Uterus (tissue), 4 donors: ENCODE measurements around the gene VWA3B. TPM values are rescaled to one million over a fixed set of nuclear protein-coding genes. Genes with fewer than 3 reads are reported as not detected.

Experiments used
- DNase-seq, 2 donors: peaks; one replicate each; pipeline ENCODE4 v3.0.0-alpha.2; 2019 to 2020
- H3K27ac ChIP-seq, 2 donors: fragments of 200-600 bp; sonication (generic); 1 replicate in 1 of 2; 2 replicates in 1 of 2; pipeline ENCODE4 v1.5.1; 2016 to 2018
- H3K27me3 ChIP-seq, 2 donors: fragments of 200-600 bp; sonication (generic); one replicate each; pipeline ENCODE4 v1.5.1; 2018 to 2019; ENCODE audit warnings: control low read depth in 1 of 2
- H3K36me3 ChIP-seq, 2 donors: fragments of 200-600 bp; sonication (generic); one replicate each; pipeline ENCODE4 v1.5.1; 2019; ENCODE audit warnings: control low read depth in 1 of 2
- H3K4me1 ChIP-seq, 2 donors: fragments of 200-600 bp; sonication (generic); one replicate each; pipeline ENCODE4 v1.5.1; 2018 to 2019; ENCODE audit warnings: control low read depth in 1 of 2
- H3K4me3 ChIP-seq, 2 donors: fragments of 200-600 bp; sonication (generic); 1 replicate in 1 of 2; 2 replicates in 1 of 2; pipeline ENCODE4 v1.5.1; 2018 to 2019; ENCODE audit warnings: mild to moderate bottlenecking in 1 of 2
- H3K9me3 ChIP-seq, 2 donors: fragments of 200-600 bp; sonication (generic); one replicate each; pipeline ENCODE4 v1.5.1; 2019; ENCODE audit warnings: control low read depth in 1 of 2
- CTCF ChIP-seq, 4 experiments: fragments of 200-600 bp in 2 of 4; fragments of 450-650 bp in 2 of 4; sonication (generic) in 2 of 4; IDR thresholded peaks; one replicate each; pipeline ENCODE4 v1.5.1; 2016 to 2019; ENCODE audit warnings: antibody characterized with exemption in 4 of 4, mild to moderate bottlenecking in 2 of 4, moderate library complexity in 1 of 4
- POLR2A ChIP-seq, 2 donors: fragments of 450-650 bp; IDR thresholded peaks; one replicate each; pipeline ENCODE4 v1.6.1; 2016; ENCODE audit warnings: antibody characterized with exemption in 2 of 2, mild to moderate bottlenecking in 1 of 2, moderate library complexity in 1 of 2
- intact Hi-C: fragments of 100-400 bp; cut with DNase I; formaldehyde crosslinking; loops from one replicate; pipeline ENCODE4 v1.15.1; 2023; ENCODE audit warnings: low total_unique reads
- total RNA-seq, 4 donors: library from RNA; depleted of rRNA in 3 of 4; stranded (reverse); fragments of >200 nt in 3 of 4; gene quantifications; one replicate each; pipeline versions ENCODE4 v1.1.0 to v1.2.4, GENCODE V29; 2014 to 2023
- donor health status: DM: yes; HTN: yes; CAD: no.

VWA3B gene
- total RNA-seq, 4 donors from 2014 or later: 0.98 to 2.1 TPM; not detected in 2

GRCh38 chr2:98158305-98158704, 71.3 kb downstream of the VWA3B start:
- H3K9me3 ChIP-seq: no peaks in the 10 kb centered on the region
- no peak overlapping the region for H3K4me3 ChIP-seq
- no peak for DNase-seq
- no peaks in the 10 kb centered on the region for H3K27me3 ChIP-seq
- no peak for TF ChIP-seq CTCF (IDR thresholded peaks at IDR 0.05)
- no peak for TF ChIP-seq POLR2A (IDR thresholded peaks at IDR 0.05)
- H3K27ac ChIP-seq: no peak overlapping the region
- no peaks in the 10 kb centered on the region for H3K36me3 ChIP-seq
- intact Hi-C loops: no loop called here
- H3K4me1 ChIP-seq: no peaks in the 10 kb centered on the region

- Histone ChIP-seq H3K4me3 (no peak overlapping the region), H3K27ac (no peak overlapping the region), H3K36me3 (no peaks in the 10 kb centered on the region), H3K27me3 (no peaks in the 10 kb centered on the region), H3K9me3 (no peaks in the 10 kb centered on the region), H3K4me1 (no peaks in the 10 kb centered on the region)
- no peak for DNase-seq
- intact Hi-C loops: no loop called here
- TF ChIP-seq CTCF (IDR thresholded peaks at IDR 0.05) (no peak), POLR2A (IDR thresholded peaks at IDR 0.05) (no peak)
Measured at GRCh38 chr2:98160554-98160953, 73.6 kb downstream of the VWA3B start.

- no peaks in the 10 kb centered on the region for H3K36me3 ChIP-seq
- no peaks in the 10 kb centered on the region for H3K9me3 ChIP-seq
- H3K27me3 ChIP-seq: no peaks in the 10 kb centered on the region
- no peaks in the 10 kb centered on the region for H3K4me1 ChIP-seq
- TF ChIP-seq CTCF (IDR thresholded peaks at IDR 0.05) (no peak), POLR2A (IDR thresholded peaks at IDR 0.05) (no peak)
- intact Hi-C loops: no loop called here
- no peak overlapping the region for H3K4me3 ChIP-seq
- no peak overlapping the region for H3K27ac ChIP-seq
- DNase-seq: no peak
Measured at GRCh38 chr2:98161186-98161585, 74.2 kb downstream of the VWA3B start.

GRCh38 chr2:98164256-98164655, 77.3 kb downstream of the VWA3B start:
- H3K27ac ChIP-seq: no peak overlapping the region

GRCh38 chr2:98165516-98166071, 78.6 kb downstream of the VWA3B start:
- no peak overlapping the region for H3K4me3 ChIP-seq
- H3K4me1 ChIP-seq: no peaks in the 10 kb centered on the region
- no peaks in the 10 kb centered on the region for H3K36me3 ChIP-seq
- no peaks in the 10 kb centered on the region for H3K27me3 ChIP-seq
- no peak for DNase-seq
- H3K9me3 ChIP-seq: no peaks in the 10 kb centered on the region
- intact Hi-C loops: no loop called here
- TF ChIP-seq POLR2A (IDR thresholded peaks at IDR 0.05) (no peak), CTCF (IDR thresholded peaks at IDR 0.05) (no peak)
- no peak overlapping the region for H3K27ac ChIP-seq

More at GRCh38 chr2:98164256-98164655, 77.3 kb downstream of the VWA3B start:
- DNase-seq: no peak
- intact Hi-C loops: no loop called here
- H3K27me3 ChIP-seq: no peaks in the 10 kb centered on the region
- H3K4me3 ChIP-seq: no peak overlapping the region
- no peaks in the 10 kb centered on the region for H3K4me1 ChIP-seq
- no peaks in the 10 kb centered on the region for H3K9me3 ChIP-seq
- TF ChIP-seq POLR2A (IDR thresholded peaks at IDR 0.05) (no peak), CTCF (IDR thresholded peaks at IDR 0.05) (no peak)
- H3K36me3 ChIP-seq: no peaks in the 10 kb centered on the region
